H9 (cell line): ENCODE measurements around the gene CHRNB4. TPM values are rescaled to one million over a fixed set of nuclear protein-coding genes. Genes with fewer than 3 reads are reported as not detected.

ENCODE experiments used
- DNase-seq: peaks from one replicate; pipeline ENCODE4 v3.0.0-alpha.2; 2017
- H2AFZ ChIP-seq: one replicate; pipeline ENCODE4 v1.6.1; 2013; ENCODE audit warnings: mild to moderate bottlenecking, low read length, control low read depth, moderate library complexity
- H2AK5ac ChIP-seq: 2 replicates; pipeline ENCODE4 v1.6.1; 2013; ENCODE audit warnings: low read length, control low read depth, mixed read lengths; ENCODE audit not compliant: insufficient read length
- H2BK120ac ChIP-seq: one replicate; pipeline ENCODE4 v1.6.1; 2013; ENCODE audit warnings: low read depth, mild to moderate bottlenecking, low read length, control low read depth, inconsistent platforms; ENCODE audit not compliant: poor library complexity, severe bottlenecking
- H2BK12ac ChIP-seq: 2 replicates; pipeline ENCODE4 v1.6.1; 2013; ENCODE audit warnings: low read length, control low read depth, mixed read lengths, low read depth; ENCODE audit not compliant: insufficient read length
- H2BK15ac ChIP-seq: 2 replicates; pipeline ENCODE4 v1.6.1; 2013; ENCODE audit warnings: low read depth, low read length, control low read depth
- H2BK20ac ChIP-seq: one replicate; pipeline ENCODE4 v1.6.1; 2013; ENCODE audit warnings: low read depth, mild to moderate bottlenecking, low read length, control low read depth, inconsistent platforms; ENCODE audit not compliant: poor library complexity, severe bottlenecking
- H2BK5ac ChIP-seq: 2 replicates; pipeline ENCODE4 v1.6.1; 2013; ENCODE audit warnings: low read length, control low read depth, mixed read lengths; ENCODE audit not compliant: insufficient read length
- H3K14ac ChIP-seq: 2 replicates; pipeline ENCODE4 v1.6.1; 2013; ENCODE audit warnings: low read length, control low read depth; ENCODE audit not compliant: insufficient read depth
- H3K18ac ChIP-seq: 2 replicates; pipeline ENCODE4 v1.6.1; 2013; ENCODE audit warnings: low read depth, mild to moderate bottlenecking, mixed read lengths, low read length, control low read depth; ENCODE audit not compliant: insufficient read length
- H3K23ac ChIP-seq: 2 replicates; pipeline ENCODE4 v1.6.1; 2013; ENCODE audit warnings: low read length, control low read depth, mixed read lengths, low read depth; ENCODE audit not compliant: insufficient read length
- H3K23me2 ChIP-seq: 2 replicates; pipeline ENCODE4 v1.6.1; 2013; ENCODE audit warnings: low read depth, mild to moderate bottlenecking, mixed read lengths, low read length, control low read depth; ENCODE audit not compliant: insufficient read length, poor library complexity, severe bottlenecking
- H3K27ac ChIP-seq: 2 replicates; pipeline ENCODE4 v1.5.1; 2013; ENCODE audit warnings: low read length, control low read depth, mixed read lengths, low read depth; ENCODE audit not compliant: insufficient read length
- H3K27me3 ChIP-seq: 2 replicates; pipeline ENCODE4 v1.6.1; 2013; ENCODE audit warnings: low read length, control low read depth, inconsistent platforms; ENCODE audit not compliant: insufficient read depth
- H3K4ac ChIP-seq: 2 replicates; pipeline ENCODE4 v1.6.1; 2013; ENCODE audit warnings: low read depth, mild to moderate bottlenecking, control low read depth, inconsistent platforms, low read length, moderate library complexity
- H3K4me1 ChIP-seq: 2 replicates; pipeline ENCODE4 v1.6.1; 2013; ENCODE audit warnings: low read length, control low read depth, inconsistent platforms; ENCODE audit not compliant: insufficient read depth
- H3K4me2 ChIP-seq: 2 replicates; pipeline ENCODE4 v1.6.1; 2013; ENCODE audit warnings: low read length, control low read depth, mixed read lengths; ENCODE audit not compliant: insufficient read length, insufficient read depth
- H3K56ac ChIP-seq: 2 replicates; pipeline ENCODE4 v1.6.1; 2013; ENCODE audit warnings: low read depth, mild to moderate bottlenecking, mixed read lengths, low read length, control low read depth; ENCODE audit not compliant: insufficient read length
- H3K79me1 ChIP-seq: 2 replicates; pipeline ENCODE4 v1.6.1; 2013; ENCODE audit warnings: low read depth, mild to moderate bottlenecking, moderate library complexity, low read length, control low read depth, inconsistent platforms; ENCODE audit not compliant: insufficient read depth, poor library complexity, severe bottlenecking
- H3K79me2 ChIP-seq: 2 replicates; pipeline ENCODE4 v1.6.1; 2013; ENCODE audit warnings: low read length, control low read depth, inconsistent platforms; ENCODE audit not compliant: insufficient read depth
- H3K9ac ChIP-seq: 2 replicates; pipeline ENCODE4 v1.6.1; 2013; ENCODE audit warnings: low read length, control low read depth, mixed read lengths; ENCODE audit not compliant: insufficient read length; ENCODE audit errors: extremely low read depth
- H3K9me3 ChIP-seq: one replicate; pipeline ENCODE4 v1.6.1; 2013; ENCODE audit warnings: low read depth, low read length, inconsistent platforms; ENCODE audit not compliant: control insufficient read depth
- H3T11ph ChIP-seq: one replicate; pipeline ENCODE4 v1.6.1; 2013; ENCODE audit warnings: mild to moderate bottlenecking, low read length, control low read depth, inconsistent platforms
- H4K20me1 ChIP-seq: one replicate; pipeline ENCODE4 v1.6.1; 2013; ENCODE audit not compliant: control insufficient read depth, insufficient read length, insufficient read depth
- H4K5ac ChIP-seq: 2 replicates; pipeline ENCODE4 v1.6.1; 2013; ENCODE audit warnings: low read depth, mild to moderate bottlenecking, mixed read lengths, low read length, control low read depth; ENCODE audit not compliant: insufficient read length
- H4K8ac ChIP-seq: replicated peaks from 2 replicates; pipeline ENCODE4 v1.6.1; 2013; ENCODE audit warnings: low read length, control low read depth, mixed read lengths, low read depth; ENCODE audit not compliant: insufficient read length
- H4K91ac ChIP-seq: 2 replicates; pipeline ENCODE4 v1.6.1; 2013; ENCODE audit warnings: low read depth, mild to moderate bottlenecking, moderate library complexity, mixed read lengths, low read length, control low read depth; ENCODE audit not compliant: insufficient read length
- H3K27ac Mint-ChIP-seq, 3 experiments: 2 replicates in 2 of 3; 3 replicates in 1 of 3; pipeline ENCODE4 v1.8.0; 2020 to 2021; ENCODE audit warnings: mixed read lengths in 3 of 3, mild to moderate bottlenecking in 1 of 3, moderate library complexity in 1 of 3
- H3K27me3 Mint-ChIP-seq: 2 replicates; pipeline ENCODE4 v1.8.0; 2021; ENCODE audit warnings: low read depth, mild to moderate bottlenecking, moderate library complexity, mixed read lengths
- H3K36me3 Mint-ChIP-seq, 3 experiments: 2 replicates in 2 of 3; 3 replicates in 1 of 3; pipeline ENCODE4 v1.8.0; 2020 to 2021; ENCODE audit warnings: low read depth in 3 of 3, mixed read lengths in 3 of 3; ENCODE audit not compliant: insufficient read depth in 1 of 3
- H3K4me1 Mint-ChIP-seq, 2 experiments: 2 replicates each; pipeline ENCODE4 v1.8.0; 2020; ENCODE audit warnings: mixed read lengths in 2 of 2
- H3K4me3 Mint-ChIP-seq, 2 experiments: 2 replicates in 1 of 2; 3 replicates in 1 of 2; pipeline ENCODE4 v1.8.0; 2020 to 2021; ENCODE audit warnings: mild to moderate bottlenecking in 2 of 2, mixed read lengths in 2 of 2, moderate library complexity in 1 of 2
- H3K9me3 Mint-ChIP-seq, 2 experiments: 2 replicates in 1 of 2; 3 replicates in 1 of 2; pipeline ENCODE4 v1.8.0; 2020; ENCODE audit warnings: mild to moderate bottlenecking in 2 of 2, mixed read lengths in 2 of 2, moderate library complexity in 1 of 2
- CTCF ChIP-seq: fragments of 200-600 bp; sonication (generic); conservative IDR thresholded peaks from 3 replicates; pipeline ENCODE4 v1.8.0; 2021; ENCODE audit warnings: antibody characterized with exemption, mild to moderate bottlenecking
- WGBS: extraction: QIAGEN DNeasy Blood & Tissue Kit; methylation state at CpG from one replicate; pipeline ENCODE4 v1.1.7; 2013; ENCODE audit warnings: missing lambda C conversion rate, low lambda C conversion rate, mixed read lengths; ENCODE audit not compliant: insufficient read length; ENCODE audit errors: extremely low coverage; 5-methylcytosine and 5-hydroxymethylcytosine counted together
- total RNA-seq: library from RNA; stranded (reverse); gene quantifications from 2 replicates; pipeline ENCODE4 v1.2.1, GENCODE V29; 2021

The CHRNB4 gene
- total RNA-seq, 1 experiment from 2014 or later = 1.9 TPM

GRCh38 chr15:78620021-78620526 lies 20.9 kb downstream of the CHRNB4 start:
- H3T11ph ChIP-seq = no peak overlapping the region
- H3K18ac ChIP-seq = no peak overlapping the region
- H3K79me1 ChIP-seq = no peaks in the 10 kb centered on the region

More at GRCh38 chr15:78620021-78620526, 20.9 kb downstream of the CHRNB4 start:
- no peaks in the 10 kb centered on the region for H3K36me3 Mint-ChIP-seq
- no peak overlapping the region for H3K23ac ChIP-seq
- H4K8ac ChIP-seq = no peak overlapping the region
- peak; percentile 77 for DNase-seq
- H3K9me3 Mint-ChIP-seq = peaks cover 2 to 4% of the 10 kb centered on the region in 2 experiments; a peak in 2 of 5 replicates
- no peak overlapping the region for H3K56ac ChIP-seq
- H2BK5ac ChIP-seq = no peak overlapping the region
- WGBS = no CpG with 5 or more reads among the region's 41 CpGs
- H3K14ac ChIP-seq = no peak overlapping the region
- H2BK15ac ChIP-seq = no peak overlapping the region
- H3K9me3 ChIP-seq = no peaks in the 10 kb centered on the region
- no peak overlapping the region for H4K91ac ChIP-seq
- no peak overlapping the region for H2BK20ac ChIP-seq
- H3K9ac ChIP-seq = no peak overlapping the region
- peak overlapping the region; percentile 62 to 85 for H3K4me3 Mint-ChIP-seq
- H4K20me1 ChIP-seq = no peaks in the 10 kb centered on the region
- peaks cover 10% of the 10 kb centered on the region for H3K23me2 ChIP-seq
- H3K4me1 ChIP-seq = no peaks in the 10 kb centered on the region
- no peak overlapping the region for H2AK5ac ChIP-seq
- no peak overlapping the region for H2BK120ac ChIP-seq
- H3K27ac ChIP-seq = no peak overlapping the region
- H3K27me3 Mint-ChIP-seq = peaks cover 56% of the 10 kb centered on the region
- H4K5ac ChIP-seq = no peak overlapping the region
- H2BK12ac ChIP-seq = no peak overlapping the region
- no peak overlapping the region for H3K27ac Mint-ChIP-seq
- no peaks in the 10 kb centered on the region for H3K79me2 ChIP-seq
- H3K4ac ChIP-seq = no peak overlapping the region
- peak; percentile 66 for TF ChIP-seq CTCF
- peak overlapping the region; percentile 20 for H3K4me2 ChIP-seq
- peaks cover 8% of the 10 kb centered on the region; the same call in 1 of the 2 replicates for H3K27me3 ChIP-seq
- no peak overlapping the region for H2AFZ ChIP-seq
- H3K4me1 Mint-ChIP-seq = peaks cover 13 to 21% of the 10 kb centered on the region in 2 experiments
